K562 treated with DMSO at 1 percent for 4 hours (cell line): ENCODE measurements around the gene RFX2. TPM values are rescaled to one million over a fixed set of nuclear protein-coding genes. Genes with fewer than 3 reads are reported as not detected.

Source experiments
- total RNA-seq: library from RNA; unstranded; fragments of 300-600 nt; gene quantifications from 2 replicates; pipeline ENCODE4 v1.2.3, GENCODE V29; 2022; ENCODE audit not compliant: insufficient read depth

The RFX2 gene
- total RNA-seq, result 10.2 and 13.5 TPM in 2 replicates

GRCh38 chr19:6110360-6110977 is at the start of gene RFX2:
RFX2 (minus strand) TSS chr19:6110500; CDS start chr19:6047496, 63,004 bp downstream.

DNA sequence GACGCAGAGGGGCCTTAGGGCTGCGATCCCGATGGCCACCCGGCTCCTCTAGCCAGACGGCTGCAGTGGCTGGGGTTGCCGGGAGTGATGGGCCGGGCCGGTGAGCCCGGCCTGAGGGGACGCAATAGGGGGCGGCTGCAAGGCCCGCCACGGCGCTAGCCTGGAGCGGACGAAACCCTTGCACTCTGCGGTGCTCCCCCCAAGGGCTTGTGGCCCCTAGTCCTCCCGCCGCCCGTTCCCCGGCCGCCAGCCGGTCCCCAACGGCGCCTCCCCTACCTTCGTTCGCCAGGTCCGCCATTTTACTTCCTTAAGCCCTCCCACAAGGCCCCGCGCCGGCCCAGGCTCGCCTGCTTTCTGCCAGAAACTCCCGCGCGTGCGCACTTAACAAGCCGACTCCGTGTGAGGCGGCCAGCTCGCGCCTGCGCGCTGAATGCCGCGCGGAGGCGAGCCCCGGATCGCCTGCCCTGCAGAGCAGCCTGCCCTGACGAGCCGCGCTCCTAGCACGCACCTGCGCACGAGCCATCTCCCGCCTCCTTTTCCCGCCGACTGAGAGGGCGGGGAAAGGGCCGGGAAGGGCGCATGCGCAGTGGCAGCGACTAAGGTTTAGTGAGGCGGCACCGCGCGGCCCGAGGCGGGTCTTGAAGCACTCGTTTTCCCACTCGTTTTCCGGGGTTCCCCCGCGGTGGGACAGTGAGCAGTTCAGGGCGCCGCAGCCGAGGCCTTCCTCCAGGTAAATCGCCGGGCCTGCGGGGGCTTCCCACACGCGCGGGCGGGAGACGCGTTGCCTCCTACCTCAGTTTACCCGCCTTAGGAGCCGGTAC is 132.3 kb downstream of the RFX2 start, which contains the start of gene RANBP3:
RANBP3 (minus strand) TSS at position 356 of the 821 bp plus-strand sequence; CDS start at position 298, 58 bp downstream.

Other genes with a start within 250 kb of the RFX2 start
- not detected in 2 replicates for gene FUT5, start 240.0 kb downstream of the RFX2 start, total RNA-seq
- gene NDUFA11, start 206.7 kb downstream of the RFX2 start, total RNA-seq, result 619 and 681 TPM in 2 replicates
- gene VMAC, start 205.6 kb downstream of the RFX2 start, total RNA-seq, result 1.1 and 2.0 TPM in 2 replicates
- gene CAPS, start 196.2 kb downstream of the RFX2 start, total RNA-seq, result 9.7 and 12.0 TPM in 2 replicates
- 55.7 and 80.2 TPM in 2 replicates for gene RANBP3, start 132.4 kb downstream of the RFX2 start, total RNA-seq
- gene ACSBG2, start 25.2 kb upstream of the RFX2 start, total RNA-seq, result not detected in 2 replicates
- gene MLLT1, start 169.5 kb upstream of the RFX2 start, total RNA-seq, result 40.3 and 49.6 TPM in 2 replicates
- not detected in 2 replicates for gene ACER1, start 223.1 kb upstream of the RFX2 start, total RNA-seq